IPS-15b (cell line): ENCODE data around the gene ATG7.

Experiments used
- H3K27me3 ChIP-seq: one replicate; pipeline ENCODE4 v1.6.1; 2013; ENCODE audit warnings: low read length; ENCODE audit not compliant: control insufficient read depth, insufficient read depth
- H3K36me3 ChIP-seq: one replicate; pipeline ENCODE4 v1.6.1; 2013; ENCODE audit warnings: low read length; ENCODE audit not compliant: control insufficient read depth, insufficient read depth
- H3K4me1 ChIP-seq: one replicate; pipeline ENCODE4 v1.6.1; 2013; ENCODE audit warnings: mild to moderate bottlenecking, low read length; ENCODE audit not compliant: control insufficient read depth, insufficient read depth
- H3K4me3 ChIP-seq: one replicate; pipeline ENCODE4 v1.5.1; 2013; ENCODE audit warnings: low read depth, low read length
- H3K9ac ChIP-seq: one replicate; pipeline ENCODE4 v1.6.1; 2013; ENCODE audit warnings: low read depth, mild to moderate bottlenecking, low read length
- H3K9me3 ChIP-seq: one replicate; pipeline ENCODE4 v1.6.1; 2013; ENCODE audit warnings: mild to moderate bottlenecking, low read length; ENCODE audit not compliant: control insufficient read depth, insufficient read depth

The ATG7 gene

DNA sequence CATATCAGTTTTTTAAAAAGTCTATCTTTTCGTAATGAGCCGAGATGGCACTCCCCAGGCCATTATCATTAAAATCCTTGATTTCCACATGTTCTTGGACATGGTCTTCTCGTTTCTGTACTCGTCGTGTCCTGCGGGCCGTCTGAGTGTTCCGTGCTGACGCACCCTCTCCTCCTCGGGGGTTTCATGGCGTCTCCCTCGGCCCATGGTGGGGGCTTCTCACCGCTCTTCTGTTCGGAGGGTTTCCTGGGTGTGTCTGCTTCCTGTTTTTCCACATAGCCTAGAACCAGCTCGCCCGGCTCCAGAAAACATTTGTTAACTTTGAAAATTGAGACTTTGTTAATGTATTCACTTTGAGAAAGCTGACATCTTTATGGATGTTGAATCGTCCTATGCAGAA, 278.8 kb downstream of the ATG7 start:
- Histone ChIP-seq H3K4me1 (no peaks in the 10 kb centered on the region), H3K27me3 (no peaks in the 10 kb centered on the region), H3K9me3 (no peaks in the 10 kb centered on the region), H3K4me3 (no peak overlapping the region), H3K36me3 (peaks cover 10% of the 10 kb centered on the region), H3K9ac (no peak overlapping the region)

DNA sequence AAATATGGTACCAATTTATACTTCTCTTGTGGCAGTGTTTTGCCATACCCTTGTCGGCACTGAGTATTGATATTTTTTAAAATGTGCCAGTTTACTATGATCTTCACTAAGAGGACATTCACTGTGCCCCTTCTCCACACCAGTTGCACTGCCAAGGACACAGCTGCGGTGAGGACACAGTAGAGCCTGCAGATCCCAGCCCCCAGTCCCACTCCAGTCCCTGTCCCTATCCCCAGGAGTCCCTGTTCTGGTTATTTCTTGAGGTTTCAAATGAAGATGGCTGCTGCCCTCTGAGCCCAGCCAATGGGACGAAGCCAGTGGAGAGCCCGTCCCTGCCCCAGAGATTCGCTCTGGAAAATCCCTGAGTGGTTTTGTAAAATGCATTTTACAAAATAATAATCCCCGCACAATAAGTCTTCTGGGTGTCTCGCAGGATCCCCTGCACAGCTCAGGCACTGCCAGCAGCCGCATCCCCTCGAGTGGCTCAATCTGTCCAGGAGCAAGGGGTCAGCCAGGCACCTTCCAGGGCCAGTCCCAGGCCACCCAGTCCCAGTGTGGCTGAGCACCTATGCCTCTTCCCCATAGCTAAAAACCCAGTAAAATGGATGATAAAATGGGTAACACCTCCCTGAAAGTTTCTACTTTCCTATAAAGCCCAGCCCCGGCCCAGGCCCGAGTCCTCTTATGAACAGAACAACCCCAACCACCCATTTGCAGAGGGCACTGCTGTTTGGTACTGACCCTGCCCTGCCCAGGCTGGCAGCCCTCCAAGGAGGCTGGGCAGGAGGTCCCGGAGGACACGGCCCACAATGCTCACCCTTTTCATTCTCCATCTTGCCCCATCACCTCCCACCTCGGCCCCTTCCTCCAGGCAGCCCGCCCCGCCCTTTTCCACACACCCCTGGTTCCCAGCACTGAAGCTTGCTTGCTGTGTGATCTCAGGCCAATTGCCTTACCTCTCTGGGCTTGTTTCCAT, 280.4 kb downstream of the ATG7 start:
- no peaks in the 10 kb centered on the region for H3K27me3 ChIP-seq
- H3K4me3 ChIP-seq, result no peak overlapping the region
- H3K9me3 ChIP-seq, result no peaks in the 10 kb centered on the region
- H3K36me3 ChIP-seq, result peaks cover 12% of the 10 kb centered on the region
- H3K4me1 ChIP-seq, result no peaks in the 10 kb centered on the region
- H3K9ac ChIP-seq, result no peak overlapping the region

DNA sequence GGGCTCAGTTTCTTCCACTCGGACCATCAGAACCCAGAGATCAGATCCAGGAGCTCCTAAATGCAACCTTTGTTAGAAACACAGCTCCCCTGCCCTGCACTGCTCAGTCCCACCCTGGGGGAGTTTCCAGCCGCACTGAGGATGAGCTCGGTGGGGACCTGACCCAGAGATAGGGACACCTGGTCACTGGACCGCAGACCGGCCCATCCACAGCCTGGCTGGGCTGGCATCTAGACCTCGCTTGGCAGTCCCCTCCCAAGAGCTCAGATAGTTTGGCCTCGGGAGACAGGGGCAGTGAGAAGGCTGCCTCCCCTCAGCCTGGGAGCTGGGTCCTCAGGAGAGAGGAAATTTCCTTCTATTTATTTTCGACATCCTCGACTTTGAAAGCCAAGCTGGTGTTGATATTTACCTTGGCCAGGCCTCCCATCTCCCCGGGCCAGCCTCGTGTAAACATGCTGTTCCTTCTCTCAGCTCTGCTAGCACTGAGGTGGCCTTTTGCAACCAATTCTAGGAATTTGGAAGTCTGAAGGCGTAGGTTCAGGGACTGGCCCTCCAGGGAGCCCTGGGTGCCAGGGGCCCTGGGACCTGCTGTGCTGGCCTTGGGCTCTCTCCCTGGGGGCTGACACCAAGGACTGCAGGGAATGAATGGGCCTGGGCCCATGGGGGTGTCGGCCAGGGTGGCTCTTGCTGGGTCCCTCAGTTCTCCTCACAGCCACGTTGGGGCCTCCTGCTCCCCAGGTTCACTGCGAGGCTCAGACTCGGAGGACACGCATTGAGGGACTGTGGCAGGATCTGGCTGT, 281.4 kb downstream of the ATG7 start:
- Histone ChIP-seq H3K36me3 (peaks cover 14% of the 10 kb centered on the region), H3K9me3 (no peaks in the 10 kb centered on the region), H3K27me3 (no peaks in the 10 kb centered on the region), H3K9ac (no peak overlapping the region), H3K4me1 (no peaks in the 10 kb centered on the region), H3K4me3 (no peak overlapping the region)

DNA sequence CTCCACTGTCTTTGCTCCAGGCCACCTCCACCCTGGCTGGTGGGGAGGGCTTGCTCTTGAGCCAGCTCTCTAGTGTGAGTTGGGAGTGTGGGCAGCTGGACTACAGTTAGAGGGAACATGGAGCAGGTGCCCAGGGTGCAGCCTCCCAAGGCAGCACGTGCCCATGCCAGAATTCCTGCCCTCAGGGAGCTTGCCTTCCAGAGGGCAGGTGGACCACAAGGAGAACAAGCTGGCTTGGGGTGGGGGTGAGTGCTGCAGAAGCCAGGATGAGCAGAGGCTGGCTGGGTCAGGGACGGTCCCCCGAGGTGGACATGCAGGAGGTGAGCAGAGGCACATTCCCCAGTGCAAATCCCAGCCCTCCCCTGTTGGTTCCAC, 282.0 kb downstream of the ATG7 start:
- H3K36me3 ChIP-seq, result peaks cover 20% of the 10 kb centered on the region
- H3K9me3 ChIP-seq, result no peaks in the 10 kb centered on the region
- H3K4me3 ChIP-seq, result no peak overlapping the region
- no peaks in the 10 kb centered on the region for H3K4me1 ChIP-seq
- H3K9ac ChIP-seq, result no peak overlapping the region
- no peaks in the 10 kb centered on the region for H3K27me3 ChIP-seq

DNA sequence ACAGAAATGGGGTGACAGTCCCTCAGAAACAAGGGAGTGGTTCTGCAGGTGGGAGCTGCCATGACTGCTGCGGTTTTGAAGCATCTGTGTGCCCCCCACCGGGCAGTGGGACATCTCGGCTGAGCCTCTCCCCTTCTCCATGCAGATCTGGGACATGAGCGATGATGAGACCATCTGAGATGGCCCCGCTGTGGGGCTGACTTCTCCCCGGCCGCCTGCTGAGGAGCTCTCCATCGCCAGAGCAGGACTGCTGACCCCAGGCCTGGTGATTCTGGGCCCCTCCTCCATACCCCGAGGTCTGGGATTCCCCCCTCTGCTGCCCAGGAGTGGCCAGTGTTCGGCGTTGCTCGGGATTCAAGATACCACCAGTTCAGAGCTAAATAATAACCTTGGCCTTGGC, 282.5 kb downstream of the ATG7 start:
- H3K36me3 ChIP-seq, result peaks cover 20% of the 10 kb centered on the region

DNA sequence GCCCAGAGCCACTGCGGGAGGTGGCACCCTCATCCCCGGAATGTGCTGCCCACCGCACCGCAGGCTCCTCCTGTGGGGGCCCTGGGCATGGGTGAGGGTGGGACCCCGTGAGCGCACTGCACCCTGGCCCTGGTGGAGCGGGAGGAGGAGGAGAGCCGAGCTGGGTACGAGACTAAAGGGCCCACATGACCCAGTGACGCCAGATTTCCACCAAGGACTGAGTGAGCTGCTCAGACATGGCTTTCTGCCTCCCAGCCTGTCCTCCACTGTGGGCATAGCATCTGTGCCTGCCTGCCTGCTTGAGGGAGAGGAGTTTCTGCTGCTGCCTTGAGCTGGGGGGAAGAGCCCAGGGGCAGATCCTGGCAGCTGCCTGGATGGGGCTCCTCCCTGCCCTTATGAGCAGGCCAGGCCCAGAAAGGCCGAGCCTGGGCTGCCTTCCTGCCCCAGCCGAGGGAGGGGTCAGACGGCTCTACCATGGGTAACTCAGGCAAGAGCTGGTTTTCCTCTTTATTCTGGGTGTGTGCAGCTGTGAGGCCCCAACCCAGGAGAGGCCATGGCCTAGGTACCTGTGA, 283.1 kb downstream of the ATG7 start:
- H3K27me3 ChIP-seq, result no peaks in the 10 kb centered on the region
- H3K4me3 ChIP-seq, result no peak overlapping the region
- no peaks in the 10 kb centered on the region for H3K9me3 ChIP-seq
- no peak overlapping the region for H3K9ac ChIP-seq
- H3K4me1 ChIP-seq, result no peaks in the 10 kb centered on the region
- H3K36me3 ChIP-seq, result peaks cover 20% of the 10 kb centered on the region

More for the DNA sequence above, 282.5 kb downstream of the ATG7 start:
- Histone ChIP-seq H3K9ac (no peak overlapping the region), H3K4me3 (no peak overlapping the region), H3K4me1 (no peaks in the 10 kb centered on the region), H3K9me3 (no peaks in the 10 kb centered on the region), H3K27me3 (no peaks in the 10 kb centered on the region)

DNA sequence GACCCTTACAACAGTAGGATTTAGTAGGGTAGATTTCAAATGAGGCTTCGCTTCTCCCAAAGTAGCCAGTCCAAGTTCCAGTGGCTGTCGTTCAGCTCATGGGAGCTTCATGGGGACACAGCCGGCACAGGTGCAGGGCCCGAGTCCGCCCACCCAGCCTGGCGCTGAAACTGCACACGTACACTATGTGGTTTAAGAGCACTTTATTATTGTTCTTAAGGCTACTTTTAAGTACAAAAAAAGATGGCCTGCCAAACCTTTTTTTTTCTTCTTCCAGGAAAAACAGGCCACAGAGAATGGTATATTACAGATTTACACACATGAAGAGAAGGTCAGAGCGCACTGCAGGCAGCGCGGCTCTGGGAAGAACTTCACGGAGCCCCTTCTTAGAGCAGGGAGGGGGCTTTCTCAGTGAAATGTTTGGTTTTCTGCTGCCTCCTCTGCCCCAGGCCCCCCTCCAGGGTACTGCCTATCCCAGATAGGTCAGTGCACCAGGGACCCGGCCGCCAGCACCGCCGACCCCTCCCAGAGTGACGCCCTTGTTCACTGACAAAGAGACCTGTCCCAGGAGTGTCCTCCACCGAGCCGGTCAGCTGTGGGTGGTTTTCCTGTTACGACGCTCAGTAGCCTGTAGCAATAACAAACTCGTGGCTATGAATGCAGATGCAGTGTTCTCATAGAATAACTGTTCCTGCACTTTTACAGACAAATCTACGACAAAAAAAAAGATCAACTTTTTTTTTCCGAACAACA, 283.9 kb downstream of the ATG7 start:
- H3K9me3 ChIP-seq, result no peaks in the 10 kb centered on the region
- H3K4me3 ChIP-seq, result no peak overlapping the region
- H3K27me3 ChIP-seq, result no peaks in the 10 kb centered on the region
- H3K9ac ChIP-seq, result no peak overlapping the region
- peaks cover 20% of the 10 kb centered on the region for H3K36me3 ChIP-seq
- H3K4me1 ChIP-seq, result no peaks in the 10 kb centered on the region

DNA sequence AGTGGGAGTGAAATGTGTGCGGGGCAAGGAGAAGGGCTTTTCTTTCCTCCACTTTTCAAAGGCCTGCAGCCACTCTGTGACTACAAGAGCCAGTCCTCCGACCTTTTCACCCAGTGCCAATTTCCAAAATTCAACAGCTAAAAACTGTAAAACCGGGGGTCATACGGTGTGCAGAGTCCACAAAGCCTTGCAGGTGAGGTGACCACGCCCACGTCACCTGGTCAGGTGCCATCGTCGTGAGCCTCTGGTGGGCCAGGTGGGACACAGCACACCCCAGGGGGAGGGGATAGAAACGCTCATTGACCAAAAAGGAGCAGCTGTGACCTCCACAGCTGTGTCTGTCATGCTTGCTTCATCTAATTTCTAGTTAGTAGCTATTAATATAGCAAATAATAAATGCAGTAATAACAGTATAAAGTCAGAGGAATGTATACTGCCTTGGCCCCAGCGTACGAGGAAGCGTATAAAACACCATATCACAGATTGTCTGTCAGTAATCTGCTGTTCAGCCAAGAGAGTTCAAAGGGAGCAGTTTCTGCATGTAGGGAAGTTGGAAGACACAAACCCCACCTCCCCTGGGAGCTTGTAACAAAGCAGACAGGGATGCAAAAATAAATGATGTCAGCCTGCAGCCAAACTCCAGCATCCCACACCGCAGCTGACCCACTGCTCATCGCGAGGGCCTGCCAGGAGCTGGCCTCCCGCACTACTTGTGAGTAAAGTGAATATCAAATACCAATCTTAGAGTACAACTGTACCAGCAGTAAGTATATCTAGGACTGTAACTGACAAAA, 284.9 kb downstream of the ATG7 start:
- H3K9ac ChIP-seq, result no peak overlapping the region
- H3K36me3 ChIP-seq, result peaks cover 20% of the 10 kb centered on the region
- no peaks in the 10 kb centered on the region for H3K27me3 ChIP-seq
- no peak overlapping the region for H3K4me3 ChIP-seq
- no peaks in the 10 kb centered on the region for H3K9me3 ChIP-seq
- H3K4me1 ChIP-seq, result no peaks in the 10 kb centered on the region

DNA sequence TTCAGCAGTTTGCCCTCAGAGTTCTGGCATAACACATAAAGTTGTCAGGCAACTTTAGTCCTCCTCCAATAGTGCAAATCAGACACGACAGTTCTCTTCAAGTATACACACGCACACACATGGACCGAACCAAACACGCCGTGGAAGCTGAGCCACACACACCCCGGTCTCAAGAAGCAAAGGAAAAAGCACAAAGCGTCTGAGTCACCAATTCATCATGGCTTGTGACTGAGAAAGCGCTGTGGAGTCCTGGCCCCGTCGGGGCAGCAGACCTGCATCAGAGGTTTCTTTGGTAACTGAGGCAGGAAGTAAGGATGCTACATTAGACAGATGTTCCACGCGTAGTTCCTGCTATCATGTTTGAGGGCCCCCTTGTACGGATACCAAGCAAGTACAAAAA, 285.8 kb downstream of the ATG7 start:
- peaks cover 25% of the 10 kb centered on the region for H3K36me3 ChIP-seq
- H3K4me3 ChIP-seq, result no peak overlapping the region

DNA sequence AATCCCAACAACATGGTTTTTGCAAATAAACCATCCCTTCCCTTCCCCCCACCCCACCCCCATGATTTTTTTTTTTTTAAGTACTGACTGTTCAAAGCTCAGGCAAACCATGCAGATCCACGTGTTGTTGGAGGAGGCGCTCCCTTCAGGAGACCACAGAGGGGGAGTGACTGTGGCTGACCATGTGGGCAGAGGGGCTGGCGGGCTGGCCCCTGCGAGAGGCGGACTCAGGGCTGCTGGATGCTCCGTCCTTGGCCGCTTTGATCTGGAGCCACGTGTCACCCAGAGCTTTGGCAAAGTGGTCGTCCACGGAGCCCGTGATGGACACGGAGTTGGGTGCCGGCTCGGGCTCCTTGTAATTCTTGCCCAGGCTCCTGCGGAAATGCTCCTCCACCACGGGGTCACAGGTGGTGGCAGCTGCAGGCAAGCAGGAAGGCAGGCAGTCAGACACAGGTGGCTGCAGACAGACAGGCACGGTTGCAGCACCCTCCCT, 286.3 kb downstream of the ATG7 start:
- Histone ChIP-seq H3K36me3 (peaks cover 25% of the 10 kb centered on the region), H3K4me1 (no peaks in the 10 kb centered on the region), H3K9ac (no peak overlapping the region)

More for the DNA sequence above, 285.8 kb downstream of the ATG7 start:
- no peaks in the 10 kb centered on the region for H3K27me3 ChIP-seq
- H3K9me3 ChIP-seq, result no peaks in the 10 kb centered on the region
- H3K9ac ChIP-seq, result no peak overlapping the region
- H3K4me1 ChIP-seq, result no peaks in the 10 kb centered on the region

More for the DNA sequence above, 286.3 kb downstream of the ATG7 start:
- H3K9me3 ChIP-seq, result no peaks in the 10 kb centered on the region
- H3K4me3 ChIP-seq, result no peak overlapping the region
- no peaks in the 10 kb centered on the region for H3K27me3 ChIP-seq
